SHP77 treated with DMSO at 0.1 percent for 48 hours (cell line): Measurements from ENCODE around the gene USP5.

Source experiments
- DNase-seq: peaks from one replicate; lab custom pipeline; 2025; lab: John Stamatoyannopoulos, UW

Gene USP5

GRCh38 chr12:6840761-6841515, 11.0 kb upstream of the USP5 start, which contains the start of gene GNB3:
GNB3 (plus strand) TSS chr12:6840925; CDS start chr12:6841288, 363 bp downstream.
- no peak for DNase-seq

- no peak for DNase-seq
Measured at GRCh38 chr12:6842075-6842474, 9.9 kb upstream of the USP5 start.

GRCh38 chr12:6843118-6843902, 8.6 kb upstream of the USP5 start:
- no peak for DNase-seq

GRCh38 chr12:6845395-6845794, 6.6 kb upstream of the USP5 start:
- no peak for DNase-seq

- DNase-seq, result no peak
Measured at GRCh38 chr12:6846316-6846869, 5.6 kb upstream of the USP5 start.

- no peak for DNase-seq
Measured at GRCh38 chr12:6847676-6848075, 4.3 kb upstream of the USP5 start.

GRCh38 chr12:6849427-6849826, 2.5 kb upstream of the USP5 start:
- DNase-seq, result no peak

GRCh38 chr12:6849976-6850560, 1.9 kb upstream of the USP5 start:
- no peak for DNase-seq

GRCh38 chr12:6850796-6851152, 1.2 kb upstream of the USP5 start:
- DNase-seq, result no peak

GRCh38 chr12:6851153-6851920, 613 bp upstream of the USP5 start, which contains the start of gene CDCA3:
CDCA3 (minus strand) TSS chr12:6851286; CDS start chr12:6850952, 334 bp downstream.
- peak; percentile 77 for DNase-seq

- no peak for DNase-seq
Measured at GRCh38 chr12:6852651-6853354, 853 bp downstream of the USP5 start.

GRCh38 chr12:6853626-6854025, 1.7 kb downstream of the USP5 start:
- no peak for DNase-seq

GRCh38 chr12:6854036-6854435, 2.1 kb downstream of the USP5 start:
- DNase-seq, result no peak

GRCh38 chr12:6855322-6855721, 3.4 kb downstream of the USP5 start:
- DNase-seq, result no peak

- no peak for DNase-seq
Measured at GRCh38 chr12:6858799-6859198, 6.8 kb downstream of the USP5 start.

GRCh38 chr12:6860116-6860515, 8.2 kb downstream of the USP5 start:
- no peak for DNase-seq

- DNase-seq, result no peak
Measured at GRCh38 chr12:6860942-6861341, 9.0 kb downstream of the USP5 start.

- DNase-seq, result no peak
Measured at GRCh38 chr12:6861391-6861790, 9.4 kb downstream of the USP5 start.

- DNase-seq, result no peak
Measured at GRCh38 chr12:6863033-6863432, 11.1 kb downstream of the USP5 start.

- DNase-seq, result no peak
Measured at GRCh38 chr12:6863586-6864321, 11.8 kb downstream of the USP5 start.
